Progenitor cell of endocrine pancreas (in vitro differentiated cells): Measurements from ENCODE around the gene ARHGEF26. TPM values are rescaled to one million over a fixed set of nuclear protein-coding genes. Genes with fewer than 3 reads are reported as not detected.

Experiments used
- DNase-seq: peaks from one replicate; pipeline ENCODE4 v3.0.0; 2021; ENCODE audit warnings: low spot score; ENCODE audit not compliant: unreplicated experiment
- H3K27ac Mint-ChIP-seq: 2 replicates; pipeline ENCODE4 v1.8.0; 2021; ENCODE audit warnings: mild to moderate bottlenecking, moderate library complexity, mixed read lengths
- H3K27me3 Mint-ChIP-seq: 2 replicates; pipeline ENCODE4 v1.8.0; 2021; ENCODE audit warnings: mixed read lengths
- H3K36me3 Mint-ChIP-seq: 2 replicates; pipeline ENCODE4 v1.8.0; 2022; ENCODE audit warnings: mixed read lengths; ENCODE audit not compliant: insufficient read depth
- H3K4me1 Mint-ChIP-seq: 2 replicates; pipeline ENCODE4 v1.8.0; 2021; ENCODE audit warnings: low read depth, mixed read lengths
- H3K4me3 Mint-ChIP-seq: 2 replicates; pipeline ENCODE4 v1.8.0; 2021; ENCODE audit warnings: low read depth, mild to moderate bottlenecking, moderate library complexity, mixed read lengths
- H3K9me3 Mint-ChIP-seq: 2 replicates; pipeline ENCODE4 v1.8.0; 2021; ENCODE audit warnings: low read depth, mixed read lengths
- total RNA-seq: library from RNA; stranded (reverse); gene quantifications from 2 replicates; pipeline ENCODE4 v1.2.1, GENCODE V29; 2021
- TF ChIP-seq, protein P1 (sequence below): fragments of 200-600 bp; sonication (generic); IDR thresholded peaks from one replicate; pipeline ENCODE4 v1.5.0; 2021; ENCODE audit warnings: antibody characterized with exemption, mild to moderate bottlenecking; ENCODE audit not compliant: unreplicated experiment

ARHGEF26 gene
- total RNA-seq, 1 donor from 2014 or later: 10.0 TPM

DNA sequence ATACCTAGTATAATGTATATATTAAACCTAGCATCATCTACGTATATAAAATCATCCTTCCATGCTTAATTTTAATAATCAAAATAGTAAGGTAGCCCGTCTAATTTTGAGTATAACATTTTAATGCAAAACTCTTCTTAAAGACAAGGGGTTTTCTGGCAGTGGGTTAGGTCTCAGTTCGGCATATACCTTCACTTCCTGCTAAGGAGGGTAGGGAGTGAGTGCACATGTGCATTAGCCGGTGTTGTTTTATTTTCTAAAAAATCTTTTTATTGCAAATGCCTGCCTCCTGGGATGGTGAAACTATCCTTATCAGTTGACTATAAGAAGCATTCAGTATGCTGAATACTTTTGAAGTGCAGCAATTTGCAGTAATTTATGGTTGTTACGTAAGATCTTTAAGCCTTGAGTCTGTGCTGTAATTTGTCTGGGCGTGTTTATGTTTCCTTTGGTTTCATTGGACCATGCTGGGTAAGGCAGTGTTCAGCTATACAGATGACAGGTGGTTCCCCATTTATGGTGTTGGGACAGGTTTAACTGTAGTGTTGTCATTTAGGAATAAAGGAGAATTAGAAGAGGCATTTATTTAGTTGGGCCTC lies 11.7 kb downstream of the ARHGEF26 start:
- Mint-ChIP-seq H3K36me3 (peaks cover 8% of the 10 kb centered on the region), H3K27ac (no peak overlapping the region), H3K4me1 (peaks cover 10% of the 10 kb centered on the region), H3K27me3 (no peaks in the 10 kb centered on the region), H3K4me3 (no peak overlapping the region), H3K9me3 (no peaks in the 10 kb centered on the region)
- DNase-seq: no peak
- TF ChIP-seq, protein P1, sequence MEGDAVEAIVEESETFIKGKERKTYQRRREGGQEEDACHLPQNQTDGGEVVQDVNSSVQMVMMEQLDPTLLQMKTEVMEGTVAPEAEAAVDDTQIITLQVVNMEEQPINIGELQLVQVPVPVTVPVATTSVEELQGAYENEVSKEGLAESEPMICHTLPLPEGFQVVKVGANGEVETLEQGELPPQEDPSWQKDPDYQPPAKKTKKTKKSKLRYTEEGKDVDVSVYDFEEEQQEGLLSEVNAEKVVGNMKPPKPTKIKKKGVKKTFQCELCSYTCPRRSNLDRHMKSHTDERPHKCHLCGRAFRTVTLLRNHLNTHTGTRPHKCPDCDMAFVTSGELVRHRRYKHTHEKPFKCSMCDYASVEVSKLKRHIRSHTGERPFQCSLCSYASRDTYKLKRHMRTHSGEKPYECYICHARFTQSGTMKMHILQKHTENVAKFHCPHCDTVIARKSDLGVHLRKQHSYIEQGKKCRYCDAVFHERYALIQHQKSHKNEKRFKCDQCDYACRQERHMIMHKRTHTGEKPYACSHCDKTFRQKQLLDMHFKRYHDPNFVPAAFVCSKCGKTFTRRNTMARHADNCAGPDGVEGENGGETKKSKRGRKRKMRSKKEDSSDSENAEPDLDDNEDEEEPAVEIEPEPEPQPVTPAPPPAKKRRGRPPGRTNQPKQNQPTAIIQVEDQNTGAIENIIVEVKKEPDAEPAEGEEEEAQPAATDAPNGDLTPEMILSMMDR: no peak

DNA sequence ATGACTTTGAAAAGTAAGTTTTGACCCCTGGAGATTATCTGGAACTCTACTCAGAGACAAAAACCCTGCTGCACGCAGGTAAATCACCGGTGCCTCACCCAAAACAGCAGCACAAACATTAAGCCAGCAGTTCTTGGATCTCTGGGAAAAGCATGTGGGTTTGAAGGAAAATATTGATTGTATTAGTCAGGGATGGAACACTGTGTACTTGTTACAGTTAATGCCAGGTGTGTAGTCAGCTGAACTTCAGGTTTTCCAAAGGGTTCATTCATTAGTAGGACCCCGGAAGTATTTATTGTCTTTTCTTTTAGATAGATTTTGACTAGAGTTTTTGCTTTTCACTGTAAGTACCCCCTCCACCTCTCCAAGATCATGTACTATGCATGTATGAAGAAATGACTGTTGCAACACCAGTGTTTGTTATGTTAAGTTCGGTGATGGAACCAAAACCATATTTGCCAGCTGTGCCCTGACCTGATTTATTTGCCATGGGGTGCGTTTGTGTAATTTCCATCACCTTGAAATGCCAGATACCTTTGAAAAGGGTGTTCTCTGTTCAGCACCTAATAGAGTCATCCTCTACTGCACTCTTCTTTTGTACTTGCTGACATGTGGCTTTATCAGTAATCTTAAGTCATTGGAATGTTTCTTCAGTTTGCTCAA lies 14.5 kb downstream of the ARHGEF26 start:
- H3K27ac Mint-ChIP-seq: peak overlapping the region; percentile 66
- H3K27me3 Mint-ChIP-seq: no peaks in the 10 kb centered on the region
- DNase-seq: no peak
- H3K4me3 Mint-ChIP-seq: no peak overlapping the region
- peaks cover under 1% of the 10 kb centered on the region for H3K36me3 Mint-ChIP-seq
- no peaks in the 10 kb centered on the region for H3K9me3 Mint-ChIP-seq
- H3K4me1 Mint-ChIP-seq: peaks cover 20% of the 10 kb centered on the region
- TF ChIP-seq, protein P1: no peak

GRCh38 chr3:154137036-154137435 lies 15.8 kb downstream of the ARHGEF26 start:
- H3K27me3 Mint-ChIP-seq: no peaks in the 10 kb centered on the region
- no peak overlapping the region for H3K4me3 Mint-ChIP-seq
- H3K4me1 Mint-ChIP-seq: peaks cover 20% of the 10 kb centered on the region
- DNase-seq: no peak
- H3K27ac Mint-ChIP-seq: no peak overlapping the region
- no peaks in the 10 kb centered on the region for H3K9me3 Mint-ChIP-seq
- TF ChIP-seq, protein P1: no peak
- no peaks in the 10 kb centered on the region for H3K36me3 Mint-ChIP-seq

- peaks cover 37% of the 10 kb centered on the region for H3K4me1 Mint-ChIP-seq
- H3K27me3 Mint-ChIP-seq: no peaks in the 10 kb centered on the region
- DNase-seq: no peak
- TF ChIP-seq, protein P1: no peak
- no peak overlapping the region for H3K4me3 Mint-ChIP-seq
- H3K36me3 Mint-ChIP-seq: peaks cover 3% of the 10 kb centered on the region
- H3K9me3 Mint-ChIP-seq: no peaks in the 10 kb centered on the region
- no peak overlapping the region for H3K27ac Mint-ChIP-seq
Observed at GRCh38 chr3:154139996-154140436, 18.8 kb downstream of the ARHGEF26 start.

DNA sequence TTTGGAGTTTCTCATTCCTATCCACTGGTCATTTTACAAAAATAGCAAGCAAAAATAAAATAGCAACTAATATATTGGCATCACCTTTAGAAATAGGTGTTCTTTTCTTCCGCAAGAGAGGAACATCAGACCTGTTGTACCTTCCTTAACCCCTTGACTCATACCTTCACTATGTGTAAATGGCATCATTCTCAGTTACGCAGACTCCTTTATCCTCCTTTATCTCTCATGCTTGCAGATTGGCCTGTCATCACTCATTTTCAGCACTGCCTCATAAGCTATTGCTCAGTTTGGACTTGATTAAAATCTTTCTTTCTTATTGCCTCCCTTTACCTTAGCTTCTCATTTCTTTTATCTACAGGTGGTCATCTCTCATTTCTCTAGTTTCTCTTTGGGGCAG lies 21.4 kb downstream of the ARHGEF26 start:
- Mint-ChIP-seq H3K4me1 (peaks cover 34% of the 10 kb centered on the region), H3K36me3 (peaks cover 3% of the 10 kb centered on the region), H3K27me3 (no peaks in the 10 kb centered on the region), H3K4me3 (no peak overlapping the region), H3K9me3 (no peaks in the 10 kb centered on the region), H3K27ac (no peak overlapping the region)
- DNase-seq: no peak
- TF ChIP-seq, protein P1: no peak
